ENCODE measurements around the gene DNAJC4. TPM values are rescaled to one million over a fixed set of nuclear protein-coding genes. Genes with fewer than 3 reads are reported as not detected.
A peak's percentile ranks its signal among the peaks of the same experiment; 100 is the strongest.

Gene DNAJC4
- polyA plus RNA-seq, 2 of the 4 experiments (the other 2 are of a cell fraction), result 9.8 to 16.2 TPM

DNA sequence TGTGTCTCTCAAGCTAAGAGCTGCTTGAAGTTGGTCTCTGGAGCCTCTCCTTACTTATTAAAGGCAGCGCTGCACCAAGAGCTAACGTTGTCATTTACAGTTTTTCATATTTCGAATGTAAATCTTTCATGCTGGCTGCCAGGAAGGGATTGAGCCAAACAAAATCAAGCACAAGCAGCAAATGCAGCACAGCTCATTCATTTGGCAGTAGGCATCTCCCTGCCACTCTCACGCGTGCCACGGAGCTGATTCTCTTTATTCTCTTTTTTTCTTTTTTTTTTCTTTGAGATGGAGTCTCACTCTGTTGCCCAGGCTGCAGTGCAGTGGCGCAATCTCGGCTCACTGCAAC is 2.6 kb downstream of the DNAJC4 start:
- ChIA-PET CTCF (interaction anchor here (0.9 to 2.8 kb wide), 9 partner anchors 8 to 121 kb away, joined by 3 to 14 read pairs (median 4); no protein-coding TSS in a partner anchor), POLR2A (interaction anchor here (1.0 to 1.1 kb wide), 2 partner anchors 8 to 49 kb away, joined by 3 to 6 read pairs; partner anchors contain the start of gene FKBP2)
- Histone ChIP-seq H3K27ac (no peak overlapping the region), H3K4me2 (no peak overlapping the region), H3K4me3 (no peak overlapping the region), H3K9me3 (no peaks in the 10 kb centered on the region), H3K4me1 (peaks cover 40% of the 10 kb centered on the region)
- DNase-seq (ENCODE audit: low read depth in 1 of 2, low spot score in 1 of 2) (no peak), ATAC-seq (no peak), FAIRE-seq (no peak)
- 87% methylated on average over 8 of the region's 8 CpGs for WGBS (ENCODE audit: missing lambda C conversion rate)
- TF ChIP-seq, protein P1, sequence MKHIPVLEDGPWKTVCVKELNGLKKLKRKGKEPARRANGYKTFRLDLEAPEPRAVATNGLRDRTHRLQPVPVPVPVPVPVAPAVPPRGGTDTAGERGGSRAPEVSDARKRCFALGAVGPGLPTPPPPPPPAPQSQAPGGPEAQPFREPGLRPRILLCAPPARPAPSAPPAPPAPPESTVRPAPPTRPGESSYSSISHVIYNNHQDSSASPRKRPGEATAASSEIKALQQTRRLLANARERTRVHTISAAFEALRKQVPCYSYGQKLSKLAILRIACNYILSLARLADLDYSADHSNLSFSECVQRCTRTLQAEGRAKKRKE (CRISPR knock-in tag; IDR thresholded peaks at IDR 0.05; ENCODE audit: low read depth), result no peak

DNA sequence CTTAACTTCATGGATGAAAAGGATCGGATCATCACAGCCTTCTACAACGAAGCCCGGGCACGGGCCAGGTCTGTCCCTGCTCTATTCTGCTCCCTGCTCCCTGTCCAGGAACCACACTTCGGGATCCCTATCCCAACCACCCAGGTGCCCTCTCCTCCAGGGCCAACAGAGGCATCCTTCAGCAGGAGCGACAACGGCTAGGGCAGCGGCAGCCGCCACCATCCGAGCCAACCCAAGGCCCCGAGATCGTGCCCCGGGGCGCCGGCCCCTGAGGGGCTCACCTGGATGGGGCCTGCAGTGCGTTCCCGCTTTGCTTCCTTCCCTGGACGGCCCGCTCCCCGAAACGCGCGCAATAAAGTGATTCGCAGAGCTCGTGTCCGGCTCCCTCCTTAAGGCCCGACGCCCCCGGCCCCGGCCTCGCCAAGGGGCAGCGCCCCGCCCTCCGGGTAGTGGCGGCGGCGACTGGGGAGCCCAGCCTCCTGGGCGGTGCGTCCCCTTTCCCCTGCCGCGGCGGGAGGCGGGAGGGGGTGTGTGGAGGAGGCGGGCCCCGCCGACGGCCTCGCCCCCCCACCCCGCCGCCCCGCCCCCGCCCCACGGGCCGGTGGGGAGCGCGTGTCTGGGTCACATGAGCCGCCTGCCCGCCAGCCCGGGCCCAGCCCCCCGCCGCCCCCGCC is 3.7 kb downstream of the DNAJC4 start, which contains the start of gene VEGFB:
VEGFB (plus strand) TSS at position 672 of the 674 bp plus-strand sequence. CDS start 250 bp downstream, outside the sequence.
- TF ChIP-seq MAFK (IDR thresholded peaks at IDR 0.05; ENCODE audit: partially characterized antibody), result no peak
- peak; percentile 67; the same call in 1 of the 2 replicates for TF ChIP-seq RNF2 (IDR thresholded peaks at IDR 0.05; ENCODE audit: borderline replicate concordance, low read depth)
- TF ChIP-seq, protein P1 (CRISPR knock-in tag; IDR thresholded peaks at IDR 0.05; ENCODE audit: low read depth), result no peak
- no peak for TF ChIP-seq FOXS1 (CRISPR knock-in tag; IDR thresholded peaks at IDR 0.05)
- TF ChIP-seq FOSL2 (IDR thresholded peaks at IDR 0.05), result no peak
- no peak for TF ChIP-seq FOSL2 (CRISPR knock-in tag; IDR thresholded peaks at IDR 0.05)
- TF ChIP-seq, protein P2, sequence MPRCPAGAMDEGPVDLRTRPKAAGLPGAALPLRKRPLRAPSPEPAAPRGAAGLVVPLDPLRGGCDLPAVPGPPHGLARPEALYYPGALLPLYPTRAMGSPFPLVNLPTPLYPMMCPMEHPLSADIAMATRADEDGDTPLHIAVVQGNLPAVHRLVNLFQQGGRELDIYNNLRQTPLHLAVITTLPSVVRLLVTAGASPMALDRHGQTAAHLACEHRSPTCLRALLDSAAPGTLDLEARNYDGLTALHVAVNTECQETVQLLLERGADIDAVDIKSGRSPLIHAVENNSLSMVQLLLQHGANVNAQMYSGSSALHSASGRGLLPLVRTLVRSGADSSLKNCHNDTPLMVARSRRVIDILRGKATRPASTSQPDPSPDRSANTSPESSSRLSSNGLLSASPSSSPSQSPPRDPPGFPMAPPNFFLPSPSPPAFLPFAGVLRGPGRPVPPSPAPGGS (IDR thresholded peaks at IDR 0.05), result no peak; the same call in 2 of the 3 replicates
- no peak for TF ChIP-seq BHLHE40 (IDR thresholded peaks at IDR 0.05; ENCODE audit: low read depth, low read length)
- TF ChIP-seq NFE2L2 (conservative IDR thresholded peaks at IDR 0.05; ENCODE audit: low read length), result no peak
- TF ChIP-seq, protein P3, sequence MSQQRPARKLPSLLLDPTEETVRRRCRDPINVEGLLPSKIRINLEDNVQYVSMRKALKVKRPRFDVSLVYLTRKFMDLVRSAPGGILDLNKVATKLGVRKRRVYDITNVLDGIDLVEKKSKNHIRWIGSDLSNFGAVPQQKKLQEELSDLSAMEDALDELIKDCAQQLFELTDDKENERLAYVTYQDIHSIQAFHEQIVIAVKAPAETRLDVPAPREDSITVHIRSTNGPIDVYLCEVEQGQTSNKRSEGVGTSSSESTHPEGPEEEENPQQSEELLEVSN (IDR thresholded peaks at IDR 0.05; ENCODE audit: borderline replicate concordance, low read depth), result no peak
- TF ChIP-seq ESRRA (IDR thresholded peaks at IDR 0.05; ENCODE audit: borderline replicate concordance, low read length), result no peak
- TF ChIP-seq JUN (IDR thresholded peaks at IDR 0.05), result peak in 1 of 2 experiments; percentile 56; a peak in 1 of 5 replicates
- TF ChIP-seq MAZ (IDR thresholded peaks at IDR 0.05; ENCODE audit: borderline replicate concordance, low read depth, low read length), result no peak
- TF ChIP-seq, protein P4, sequence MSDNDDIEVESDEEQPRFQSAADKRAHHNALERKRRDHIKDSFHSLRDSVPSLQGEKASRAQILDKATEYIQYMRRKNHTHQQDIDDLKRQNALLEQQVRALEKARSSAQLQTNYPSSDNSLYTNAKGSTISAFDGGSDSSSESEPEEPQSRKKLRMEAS (IDR thresholded peaks at IDR 0.05), result 0 out of 2 replicates have a peak, but pooled peaks have one; percentile 7
- 0 out of 2 replicates have a peak, but pooled peaks have one; percentile 18 for TF ChIP-seq PHF8 (IDR thresholded peaks at IDR 0.05; ENCODE audit: borderline replicate concordance, low read depth)
- no peak for TF ChIP-seq HEYL (CRISPR knock-in tag; IDR thresholded peaks at IDR 0.05)
- TF ChIP-seq MYC (IDR thresholded peaks at IDR 0.05; ENCODE audit: borderline replicate concordance, low read length), result no peak
- Histone ChIP-seq H3K4me2 (peak within 1 kb of the TSS; percentile 99), H3K4me1 (peaks cover 40% of the 10 kb centered on the region), H3K9me3 (no peaks in the 10 kb centered on the region), H3K4me3 (peak within 1 kb of the TSS; percentile 96), H3K27ac (peak within 1 kb of the TSS; percentile 96 to 97)
- ATAC-seq (peak; percentile 46 to 64), DNase-seq (ENCODE audit: low read depth in 1 of 2, low spot score in 1 of 2) (peak in 1 of 2 experiments; percentile 53), FAIRE-seq (no peak)
- ChIA-PET POLR2A (no interaction called here), CTCF (interaction anchor here (1.2 to 2.8 kb wide), 7 partner anchors 10 to 120 kb away, joined by 3 to 14 read pairs (median 11); no protein-coding TSS in a partner anchor)
- 13% methylated on average over 17 of the region's 62 CpGs for WGBS (ENCODE audit: missing lambda C conversion rate)

All from A549 (cell line).